ENCODE data around the gene TMBIM1.

GRCh38 chr2:218301176-218301819 lies 9.0 kb upstream of the TMBIM1 start:
- TF ChIP-seq CTCF (IDR thresholded peaks at IDR 0.05) = peak; percentile 95 to 97 (median 96)
- TF ChIP-seq POLR2A (IDR thresholded peaks at IDR 0.05) = no peak
- peak in 1 of 2 donors; percentile 52 for TF ChIP-seq EP300 (IDR thresholded peaks at IDR 0.05)

All from tibial nerve (tissue), 4 donors.